Forelimb muscle (tissue), 1 donor: Measurements from ENCODE around the gene SPI1. TPM values are rescaled to one million over a fixed set of nuclear protein-coding genes. Genes with fewer than 3 reads are reported as not detected.
"Not testable (repeated sequence)": the region's sequence is repeated elsewhere in the genome, so short reads cannot be mapped to it uniquely, and the experiment has no call there.

Experiments used
- DNase-seq: peaks from one replicate; pipeline ENCODE4 v3.0.0-alpha.2; 2013; ENCODE audit warnings: low read depth
- polyA plus RNA-seq: library from polyadenylated mRNA; unstranded; fragments of 120-200 nt; gene quantifications from one replicate; pipeline ENCODE4 v1.2.1, GENCODE V29; 2013; ENCODE audit not compliant: insufficient read length

SPI1 gene
- polyA plus RNA-seq, 1 donor: 6.7 TPM

DNA sequence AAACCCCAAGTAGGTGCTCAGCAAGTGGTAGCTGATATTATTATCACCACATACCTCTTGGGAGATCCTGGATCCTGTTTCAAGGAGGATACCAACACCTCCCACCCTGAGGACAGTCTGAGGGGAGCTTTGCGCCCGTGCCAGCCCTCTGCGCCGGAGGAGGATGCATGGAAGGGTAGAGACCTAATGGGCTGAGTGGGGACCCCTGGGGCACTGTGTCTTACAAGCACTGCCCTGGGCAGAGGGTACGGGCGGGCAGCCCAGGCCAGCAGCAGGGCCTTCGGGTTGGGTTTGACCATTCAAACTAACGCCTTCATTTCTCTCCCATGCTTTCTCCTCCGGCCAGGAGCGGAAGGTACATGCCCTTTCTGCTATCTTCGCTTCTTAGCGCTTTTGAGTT is 52.1 kb downstream of the SPI1 start:
- no peak for DNase-seq

DNA sequence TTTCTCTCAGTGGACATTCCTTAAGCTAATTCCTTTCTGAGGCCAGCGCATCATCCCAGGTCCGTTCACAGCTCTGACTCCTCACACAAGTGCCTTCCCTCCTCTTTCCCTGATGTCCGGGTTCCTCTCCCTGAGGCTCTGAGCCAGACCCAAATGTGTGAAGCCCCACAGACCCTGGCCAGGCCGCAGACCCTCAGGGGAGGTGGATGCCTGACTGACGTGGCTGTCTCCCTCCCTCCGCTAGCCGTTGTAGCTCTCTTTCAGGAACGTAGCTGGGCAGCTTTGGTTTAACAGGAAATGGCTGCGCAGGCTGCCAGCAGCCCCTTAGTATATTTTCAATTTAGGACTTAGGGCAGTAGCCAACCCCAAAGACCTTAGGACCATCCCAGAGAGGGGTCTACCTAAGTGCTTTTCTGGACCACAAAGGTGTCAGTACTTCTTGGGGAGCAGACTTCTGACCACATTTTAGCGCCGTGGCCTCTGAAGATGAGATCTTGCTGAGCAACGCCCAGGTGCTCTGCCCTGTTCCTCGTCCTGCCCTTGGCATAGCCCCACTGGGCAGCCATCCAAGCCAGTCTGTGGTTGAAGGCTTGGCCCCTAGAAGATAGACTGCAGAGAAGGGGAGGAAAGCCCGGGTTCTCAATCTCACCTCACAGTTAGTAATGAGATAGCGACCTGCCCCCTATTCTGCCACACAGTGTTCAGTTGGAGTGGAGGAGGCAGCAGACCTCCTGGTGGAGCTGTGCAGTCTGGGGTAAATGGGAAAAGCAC is 52.9 kb downstream of the SPI1 start:
- DNase-seq: no peak

DNA sequence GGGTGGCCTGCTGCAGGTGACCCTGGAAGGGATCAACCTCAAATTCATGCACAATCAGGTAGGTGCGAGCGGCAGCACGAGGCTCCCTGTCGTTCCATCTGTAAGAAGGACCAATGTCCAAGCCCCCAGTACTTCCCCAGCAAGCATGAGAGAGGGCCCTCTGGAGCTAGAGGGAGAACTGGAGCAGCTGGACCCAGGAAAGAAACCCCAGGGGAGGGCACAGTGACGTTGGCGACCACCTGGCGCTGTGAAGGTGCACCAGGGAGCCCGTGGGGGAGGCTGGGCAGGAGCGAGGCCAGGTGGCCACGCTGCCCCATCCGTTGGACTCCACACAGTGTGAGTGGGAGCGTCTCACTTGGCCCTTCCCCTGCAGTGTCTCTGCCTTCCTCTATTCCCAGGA is 53.8 kb downstream of the SPI1 start:
- DNase-seq: no peak

DNA sequence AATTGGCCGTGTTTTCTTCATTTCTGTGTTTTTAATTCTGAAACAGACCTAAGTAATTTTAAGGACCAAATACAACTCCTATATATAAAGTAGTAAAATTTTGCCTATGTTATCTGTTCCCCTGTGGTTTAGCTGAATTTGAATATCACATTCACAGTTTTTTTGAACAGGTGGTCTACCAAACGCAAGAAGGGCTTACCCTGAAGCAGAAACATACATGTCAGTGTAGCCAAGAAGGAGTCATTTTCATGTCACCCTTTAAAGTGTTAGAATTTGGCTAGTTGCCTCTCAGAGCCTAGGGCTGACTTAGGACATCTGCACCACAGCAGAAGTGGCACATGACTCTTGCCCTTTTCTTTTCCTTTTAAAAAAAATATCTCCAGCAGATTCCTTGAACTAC is 60.2 kb downstream of the SPI1 start:
- DNase-seq: no peak

DNA sequence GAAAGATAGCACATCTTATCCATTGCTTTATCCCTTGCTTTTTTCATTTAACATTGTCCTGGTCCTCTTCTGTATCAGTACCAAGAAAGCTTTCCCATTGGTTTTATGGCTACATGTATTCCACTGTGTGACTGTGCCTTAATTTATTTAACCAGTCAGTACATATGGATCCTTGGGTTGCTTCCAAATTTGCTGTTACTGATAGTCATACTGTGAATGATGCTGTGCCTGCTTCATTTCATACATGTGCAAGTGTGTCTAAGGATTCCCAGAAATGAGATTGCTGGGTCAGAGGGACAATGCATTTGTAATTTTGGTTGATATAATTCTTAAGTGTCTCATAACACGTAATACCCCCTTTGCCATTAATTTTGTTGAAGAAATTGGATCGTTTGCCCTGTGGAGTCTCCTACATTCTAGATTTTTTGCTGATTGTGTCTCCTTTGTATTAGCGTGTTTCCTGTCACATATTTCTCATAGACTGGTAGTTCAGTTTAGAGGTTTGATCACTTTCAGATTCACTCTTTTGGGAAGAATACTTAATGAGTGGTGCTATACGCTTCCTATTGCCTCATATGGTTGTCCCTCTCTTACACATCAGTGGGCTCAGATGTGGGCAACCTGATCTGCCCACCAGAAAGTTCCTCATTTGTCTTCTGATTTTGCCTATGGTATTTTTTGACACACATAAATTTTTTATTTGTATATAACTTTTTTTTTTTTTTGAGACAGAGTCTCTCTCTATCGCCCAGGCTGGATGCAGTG is 61.1 kb downstream of the SPI1 start:
- DNase-seq: no peak

DNA sequence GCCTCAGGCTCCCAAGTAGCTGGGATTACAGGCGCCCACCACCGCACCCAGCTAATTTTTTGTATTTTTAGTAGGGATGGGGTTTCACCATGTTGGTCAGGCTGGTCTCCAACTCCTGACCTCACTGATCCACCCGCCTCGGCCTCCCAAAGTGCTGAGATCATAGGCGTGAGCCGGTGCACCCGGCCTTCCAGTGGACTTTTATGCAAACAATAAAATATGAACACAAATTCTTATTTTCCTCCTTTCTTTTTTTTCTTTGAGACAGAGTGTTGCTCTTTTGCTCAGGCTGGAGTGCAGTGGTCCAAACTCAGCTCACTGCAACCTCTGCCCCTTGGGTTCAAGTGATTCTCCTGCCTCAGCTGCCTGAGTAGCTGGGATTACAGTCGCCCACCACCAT is 61.8 kb downstream of the SPI1 start:
- DNase-seq: not testable (repeated sequence)

DNA sequence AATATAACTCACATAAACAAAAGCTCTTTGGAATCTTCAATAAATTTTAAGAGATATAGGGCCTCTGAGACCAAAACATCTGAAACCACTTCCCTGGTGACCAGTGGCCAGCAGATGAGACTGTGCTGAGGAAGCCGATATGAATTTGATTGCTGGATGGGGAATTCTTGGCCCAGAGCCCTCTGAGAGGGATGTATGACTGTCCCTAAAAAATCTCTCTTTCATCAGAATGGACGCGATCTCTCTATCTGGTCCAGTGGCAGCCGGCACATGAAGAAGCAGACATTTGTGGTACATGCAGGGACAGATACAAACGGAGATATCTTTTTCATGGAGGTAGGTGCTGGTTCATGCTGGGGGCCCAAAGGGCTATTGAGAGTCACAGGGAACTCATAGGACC is 63.4 kb downstream of the SPI1 start:
- DNase-seq: no peak

DNA sequence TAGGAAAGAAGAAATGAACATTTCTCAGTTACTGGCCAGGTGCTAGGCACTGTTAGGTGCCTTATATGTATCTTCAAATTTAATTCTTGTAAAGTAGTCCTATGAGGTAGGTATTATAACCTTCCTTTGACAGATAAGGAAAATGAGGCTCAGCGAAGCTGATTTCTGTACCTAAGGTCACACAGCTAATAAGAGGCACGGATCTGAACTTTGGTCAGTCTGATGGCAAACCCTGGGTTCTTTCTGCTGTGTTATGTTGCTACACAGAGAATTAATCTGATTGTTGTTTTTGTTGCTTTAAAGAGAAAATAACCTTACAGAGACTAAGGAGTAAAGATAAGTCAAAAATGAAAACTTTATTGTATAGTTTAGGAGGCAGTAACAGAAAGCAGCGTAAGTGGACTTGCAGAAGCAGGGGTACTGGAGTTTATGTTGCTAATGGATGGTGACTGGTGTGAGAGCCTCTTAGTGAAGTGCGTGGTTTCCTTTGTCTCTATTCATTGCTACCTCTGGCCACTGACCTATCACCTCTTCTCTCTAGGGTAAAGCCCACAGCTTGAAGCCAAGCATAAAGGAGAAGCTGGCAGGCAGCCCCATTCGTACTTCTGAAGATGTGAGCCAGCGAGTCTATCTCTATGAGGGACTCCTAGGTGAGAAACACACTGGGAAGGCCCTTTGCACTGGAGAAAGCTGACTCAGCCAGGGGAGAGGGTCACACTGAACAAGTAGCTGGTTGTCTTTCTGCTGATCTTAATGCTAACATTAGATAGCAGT is 70.1 kb downstream of the SPI1 start:
- DNase-seq: no peak

DNA sequence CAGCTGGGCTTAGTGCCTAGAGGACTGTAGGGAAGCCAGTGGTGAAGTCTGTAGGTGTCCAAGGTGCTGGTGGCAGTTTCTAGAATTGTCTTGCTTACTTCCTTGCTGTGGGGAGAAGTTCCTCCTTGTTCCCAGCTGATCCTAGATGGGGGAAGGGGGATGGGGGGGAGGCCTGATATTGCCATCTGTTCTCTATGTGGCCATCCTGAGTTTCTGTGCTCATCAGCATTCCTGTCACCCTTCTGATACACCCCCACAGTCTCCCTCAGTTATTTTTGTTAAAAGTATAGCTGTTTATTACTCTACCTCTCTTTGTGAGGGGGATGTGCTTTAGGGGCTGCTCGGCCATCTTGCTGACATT is 71.9 kb downstream of the SPI1 start:
- DNase-seq: no peak

DNA sequence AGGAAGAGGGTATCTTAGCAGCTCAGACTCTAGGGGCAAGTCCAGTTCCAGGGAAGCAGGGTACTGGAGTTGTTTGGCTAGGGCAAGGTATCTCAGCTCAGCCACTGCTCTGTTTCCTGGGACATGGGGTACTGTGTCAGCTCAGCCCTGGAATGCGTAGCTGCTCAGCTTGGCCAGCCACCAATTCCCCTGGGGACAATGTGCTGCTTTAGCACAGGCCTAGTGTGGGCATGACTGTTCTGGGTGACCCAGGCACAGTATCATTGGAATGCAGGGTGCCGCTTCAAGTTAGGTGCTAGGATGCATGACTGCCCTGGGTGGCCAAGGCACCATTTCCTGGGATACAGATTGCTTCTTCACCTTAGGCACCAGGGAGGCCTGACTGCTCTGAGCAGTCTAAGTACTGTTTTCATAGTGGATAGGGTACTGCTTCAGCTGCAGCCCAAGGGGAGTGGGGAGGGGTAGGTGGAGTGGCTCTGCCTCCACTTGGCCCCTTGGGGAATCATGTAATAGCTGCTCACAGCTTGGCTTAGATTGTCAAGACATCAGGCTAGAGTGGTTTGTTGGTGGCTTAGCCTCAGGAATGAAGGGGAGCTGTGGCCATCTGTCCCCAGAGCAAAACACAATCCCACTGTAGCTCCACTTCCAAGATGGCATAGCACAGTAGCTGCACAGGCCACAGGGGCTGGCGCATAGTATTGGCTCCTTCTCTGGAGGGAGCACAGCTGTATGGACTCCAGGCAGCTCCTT is 72.4 kb downstream of the SPI1 start:
- DNase-seq: no peak

Other genes starting within 250 kb of the SPI1 start
- 88.0 TPM for gene ARFGAP2, start 201.7 kb downstream of the SPI1 start, polyA plus RNA-seq
- gene PACSIN3, start 192.1 kb downstream of the SPI1 start, polyA plus RNA-seq: 250 TPM
- gene DDB2, start 163.6 kb downstream of the SPI1 start, polyA plus RNA-seq: 12.7 TPM
- 20.9 TPM for gene ACP2, start 129.7 kb downstream of the SPI1 start, polyA plus RNA-seq
- 16.2 TPM for gene NR1H3, start 120.6 kb downstream of the SPI1 start, polyA plus RNA-seq
- gene MADD, start 108.4 kb downstream of the SPI1 start, polyA plus RNA-seq: 31.6 TPM
- 0.75 TPM for gene MYBPC3, start 25.8 kb downstream of the SPI1 start, polyA plus RNA-seq
- gene SLC39A13, start 30.0 kb upstream of the SPI1 start, polyA plus RNA-seq: 35.3 TPM
- gene PSMC3, start 47.9 kb upstream of the SPI1 start, polyA plus RNA-seq: 123 TPM
- gene RAPSN, start 70.6 kb upstream of the SPI1 start, polyA plus RNA-seq: 93.1 TPM
- gene CELF1, start 174.6 kb upstream of the SPI1 start, polyA plus RNA-seq: 68.6 TPM
- 27.1 TPM for gene PTPMT1, start 187.1 kb upstream of the SPI1 start, polyA plus RNA-seq
- gene KBTBD4, start 200.4 kb upstream of the SPI1 start, polyA plus RNA-seq: 12.8 TPM
- gene NDUFS3, start 200.5 kb upstream of the SPI1 start, polyA plus RNA-seq: 95.7 TPM
- 2.6 TPM for gene FAM180B, start 208.1 kb upstream of the SPI1 start, polyA plus RNA-seq
- 9.1 TPM for gene C1QTNF4, start 215.9 kb upstream of the SPI1 start, polyA plus RNA-seq